K562 (cell line): ENCODE data around the gene DYNC1I1.

Experiments
- CTCF ChIP-seq, 3 experiments: IDR thresholded peaks in 2 of 3; conservative IDR thresholded peaks in 1 of 3; 2 replicates each; pipeline ENCODE4 v1.5.1; 2011 to 2012; ENCODE audit warnings: low read length in 3 of 3, mild to moderate bottlenecking in 3 of 3, control low read depth in 2 of 3, improper control_type of control experiment in 1 of 3, inconsistent platforms in 1 of 3, low read depth in 1 of 3, mixed read lengths in 1 of 3, moderate library complexity in 1 of 3; ENCODE audit not compliant: insufficient read depth in 2 of 3
- ZNF253 ChIP-seq: fragments of 250-450 bp; sonication (Bioruptor Pico); conservative IDR thresholded peaks from 2 replicates; pipeline ENCODE4 v1.6.1; 2021; ENCODE audit warnings: mild to moderate bottlenecking

DNA sequence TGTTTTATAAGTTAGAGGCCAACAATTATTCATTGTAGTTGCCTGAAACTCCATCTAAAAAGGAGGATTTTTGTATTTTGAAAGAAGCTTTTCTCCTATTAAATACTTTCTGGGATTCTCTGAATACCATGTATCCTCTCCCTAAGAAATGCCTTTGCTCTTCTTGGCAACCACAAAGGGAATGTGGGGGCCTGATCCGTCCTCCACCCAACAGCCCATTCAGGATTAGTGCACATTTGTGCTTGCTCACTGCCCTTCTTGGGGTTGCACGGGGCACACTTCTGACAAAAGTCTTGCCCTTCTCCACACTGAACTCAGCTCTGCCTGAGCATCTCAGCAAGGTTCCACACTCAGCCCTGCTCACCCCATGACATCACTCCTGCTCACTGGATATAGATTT is 355.4 kb downstream of the DYNC1I1 start:
- TF ChIP-seq CTCF (IDR thresholded peaks at IDR 0.05 in 2 of 3, conservative IDR thresholded peaks at IDR 0.05 in 1 of 3; ENCODE audit: insufficient read depth in 2 of 3, low read depth in 1 of 3, low read length in 3 of 3) (no peak), ZNF253 (no peak)
